Kidney (tissue), 14 donors: ENCODE data around the gene AKAP6. TPM values are rescaled to one million over a fixed set of nuclear protein-coding genes. Genes with fewer than 3 reads are reported as not detected.
A peak's percentile ranks its signal among the peaks of the same experiment; 100 is the strongest.

Experiments used
- DNase-seq, 5 donors: peaks; one replicate each; pipeline ENCODE4 v3.0.0-alpha.2; 2013 to 2020
- FAIRE-seq: peaks from 2 replicates; lab custom pipeline; 2012; peaks lifted over from hg19 to GRCh38; lab: Jason Lieb, UNC
- H3K27ac ChIP-seq, 2 donors: one replicate each; pipeline ENCODE4 v1.7.0; 2013; ENCODE audit warnings: low read depth in 2 of 2, low read length in 2 of 2, inconsistent platforms in 1 of 2
- H3K27me3 ChIP-seq: one replicate; pipeline ENCODE4 v1.7.1; 2013; ENCODE audit warnings: low read length, inconsistent platforms; ENCODE audit not compliant: control insufficient read depth, insufficient read depth
- H3K36me3 ChIP-seq, 3 donors: one replicate each; pipeline versions ENCODE4 v1.7.0 to v1.7.1; 2013; ENCODE audit warnings: low read length in 3 of 3, control low read depth in 1 of 3, inconsistent platforms in 1 of 3; ENCODE audit not compliant: insufficient read depth in 3 of 3, control insufficient read depth in 2 of 3
- H3K4me1 ChIP-seq, 3 donors: one replicate each; pipeline versions ENCODE4 v1.7.0 to v1.7.1; 2013; ENCODE audit warnings: low read length in 3 of 3, inconsistent platforms in 1 of 3, low read depth in 1 of 3; ENCODE audit not compliant: control insufficient read depth in 2 of 3, insufficient read depth in 2 of 3
- H3K4me3 ChIP-seq, 3 donors: one replicate each; pipeline versions ENCODE4 v1.7.0 to v1.8.1; 2013; ENCODE audit warnings: low read length in 3 of 3, control low read depth in 1 of 3, inconsistent platforms in 1 of 3
- H3K9ac ChIP-seq, 3 donors: one replicate each; pipeline versions ENCODE4 v1.7.0 to v1.7.1; 2013; ENCODE audit warnings: low read length in 3 of 3, control low read depth in 1 of 3, inconsistent platforms in 1 of 3
- H3K9me3 ChIP-seq, 3 donors: one replicate each; pipeline versions ENCODE4 v1.7.0 to v1.7.1; 2013; ENCODE audit warnings: low read length in 3 of 3, control low read depth in 1 of 3, inconsistent platforms in 1 of 3; ENCODE audit not compliant: control insufficient read depth in 2 of 3, insufficient read depth in 1 of 3
- CTCF ChIP-seq: IDR thresholded peaks from 3 replicates; pipeline ENCODE4 v1.5.1; 2012; ENCODE audit warnings: mild to moderate bottlenecking, moderate library complexity, borderline replicate concordance; ENCODE audit not compliant: insufficient read depth; ENCODE audit errors: extremely low read depth
- intact Hi-C: fragments of 100-400 bp; cut with DNase I; formaldehyde crosslinking; loops from one replicate; pipeline ENCODE4 v1.11.1; 2022
- polyA plus RNA-seq: library from polyadenylated mRNA; stranded (reverse); fragments of 350-450 nt; fragmentation: Illumina TruSeq; extraction: RNeasy Lipid Tissue Mini Kit (QIAGEN cat#74804); gene quantifications from one replicate; pipeline ENCODE4 v1.2.3, GENCODE V29; 2014; ENCODE audit warnings: low read depth, low replicate concordance; ENCODE audit not compliant: insufficient read depth
- total RNA-seq: library from RNA; stranded (reverse); fragmentation: NEBNext Ultra II Directional; extraction: Animal tissue kit (Norgen Biotek cat#: 25700); gene quantifications from one replicate; pipeline ENCODE4 v1.2.1, GENCODE V29; 2021
- donor health status: control.
- donor health status: control.
- donor health status: control.
- donor health status: control.
- donor health status: control.
- donor health status: DM: yes; HTN: yes; CAD: no.
- donor health status: Normal renal cell carcinoma (clear cell type).

The AKAP6 gene
- total and polyA plus RNA-seq, 2 donors from 2014 or later: 0.92 to 10.5 TPM

GRCh38 chr14:32813401-32813800, 484.3 kb downstream of the AKAP6 start:
- no peak for TF ChIP-seq CTCF
- H3K27ac ChIP-seq: no peak overlapping the region
- no peak overlapping the region for H3K4me3 ChIP-seq
- H3K9me3 ChIP-seq: no peaks in the 10 kb centered on the region
- H3K27me3 ChIP-seq: no peaks in the 10 kb centered on the region
- DNase-seq: peak in 2 of 5 donors; percentile 9 to 18
- no peaks in the 10 kb centered on the region for H3K4me1 ChIP-seq
- no peak overlapping the region for H3K9ac ChIP-seq
- H3K36me3 ChIP-seq: no peaks in the 10 kb centered on the region
- no peak for FAIRE-seq
- intact Hi-C loops: no loop called here

DNA sequence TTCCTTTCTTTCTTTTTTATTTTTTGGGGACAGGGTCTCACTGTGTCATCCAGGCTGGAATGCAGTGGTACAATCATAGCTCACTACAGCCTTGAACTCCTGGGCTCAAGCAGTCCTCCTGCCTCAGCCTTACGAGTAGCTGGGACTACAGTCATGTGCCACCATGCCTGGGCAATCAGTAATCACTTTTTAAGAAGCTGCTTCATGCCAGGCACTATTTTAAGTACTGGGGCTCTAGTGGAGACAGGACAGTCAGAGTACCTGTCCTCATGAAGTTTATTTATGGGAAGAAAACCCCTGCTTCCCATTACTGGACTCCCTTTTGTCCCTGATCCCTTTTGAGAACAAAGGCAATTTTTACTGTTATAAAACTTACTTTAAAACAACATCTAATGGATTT, 485.6 kb downstream of the AKAP6 start:
- Histone ChIP-seq H3K36me3 (no peaks in the 10 kb centered on the region), H3K4me3 (no peak overlapping the region), H3K27me3 (no peaks in the 10 kb centered on the region), H3K27ac (no peak overlapping the region), H3K9ac (no peak overlapping the region), H3K4me1 (no peaks in the 10 kb centered on the region), H3K9me3 (no peaks in the 10 kb centered on the region)
- no peak for DNase-seq
- intact Hi-C loops: no loop called here
- TF ChIP-seq CTCF: no peak
- FAIRE-seq: no peak

DNA sequence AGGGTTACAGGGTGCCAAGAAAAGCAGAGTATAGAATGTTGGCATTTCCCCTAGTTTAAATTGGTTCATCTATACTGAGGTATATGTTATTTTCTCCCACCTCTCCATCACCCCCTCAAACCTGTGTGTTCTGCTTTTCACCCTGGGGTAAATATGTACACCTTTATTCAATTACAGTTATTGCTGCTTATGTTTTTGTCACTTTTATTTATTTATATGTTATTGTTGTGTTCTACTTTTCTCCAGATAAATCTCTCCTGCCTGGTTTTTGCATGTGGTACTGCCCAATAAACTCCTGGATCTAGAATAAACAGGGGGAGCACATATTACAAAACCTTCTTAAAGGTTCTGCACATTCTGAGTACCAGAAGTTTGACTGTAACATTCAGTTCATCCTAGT, 487.5 kb downstream of the AKAP6 start:
- Histone ChIP-seq H3K4me1 (no peaks in the 10 kb centered on the region), H3K27ac (no peak overlapping the region), H3K4me3 (no peak overlapping the region), H3K9ac (no peak overlapping the region), H3K36me3 (no peaks in the 10 kb centered on the region), H3K9me3 (no peaks in the 10 kb centered on the region), H3K27me3 (no peaks in the 10 kb centered on the region)
- TF ChIP-seq CTCF: no peak
- DNase-seq: no peak
- FAIRE-seq: no peak
- intact Hi-C loops: no loop called here

DNA sequence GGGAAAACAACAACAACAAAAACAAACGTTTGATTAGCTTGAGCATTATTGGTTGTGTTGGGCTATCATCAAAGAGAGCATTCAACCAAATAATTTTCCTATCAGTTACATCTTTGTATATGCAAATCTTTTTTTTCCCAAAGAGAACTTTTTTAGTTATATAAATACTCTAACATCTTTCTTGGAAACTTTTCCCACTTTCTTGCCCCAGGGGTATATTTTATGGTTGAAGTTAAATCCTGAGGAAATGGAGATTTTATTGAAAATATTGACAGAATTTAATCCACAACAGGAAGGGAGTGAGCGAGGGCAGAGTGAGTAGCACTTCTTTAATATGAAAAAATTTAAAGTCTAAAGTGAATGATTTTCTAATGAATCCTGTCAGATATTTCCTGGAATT, 488.7 kb downstream of the AKAP6 start:
- Histone ChIP-seq H3K4me1 (no peaks in the 10 kb centered on the region), H3K36me3 (no peaks in the 10 kb centered on the region), H3K27me3 (no peaks in the 10 kb centered on the region), H3K4me3 (no peak overlapping the region), H3K9me3 (no peaks in the 10 kb centered on the region), H3K27ac (no peak overlapping the region), H3K9ac (no peak overlapping the region)
- intact Hi-C loops: no loop called here
- no peak for FAIRE-seq
- DNase-seq: no peak
- TF ChIP-seq CTCF: no peak
